PC-9 (cell line): ENCODE data around the gene HTRA2.

ENCODE experiments used
- CTCF ChIP-seq: fragments of 200-600 bp; sonication (generic); conservative IDR thresholded peaks from 2 replicates; pipeline ENCODE4 v1.6.1; 2017; ENCODE audit warnings: mixed run types, antibody characterized with exemption, mild to moderate bottlenecking, moderate library complexity
- EZH2 ChIP-seq: fragments of 200-600 bp; sonication (generic); IDR thresholded peaks from 2 replicates; pipeline ENCODE4 v1.8.0; 2017; ENCODE audit warnings: antibody characterized with exemption, low read depth

GRCh38 chr2:74556159-74556558 lies 26.4 kb downstream of the HTRA2 start:
- TF ChIP-seq CTCF (no peak), EZH2 (no peak)
